NCI-H82 (cell line): ENCODE measurements around the gene NECAB3.

Experiments
- DNase-seq: peaks from one replicate; lab custom pipeline; 2025; lab: John Stamatoyannopoulos, UW

The NECAB3 gene

DNA sequence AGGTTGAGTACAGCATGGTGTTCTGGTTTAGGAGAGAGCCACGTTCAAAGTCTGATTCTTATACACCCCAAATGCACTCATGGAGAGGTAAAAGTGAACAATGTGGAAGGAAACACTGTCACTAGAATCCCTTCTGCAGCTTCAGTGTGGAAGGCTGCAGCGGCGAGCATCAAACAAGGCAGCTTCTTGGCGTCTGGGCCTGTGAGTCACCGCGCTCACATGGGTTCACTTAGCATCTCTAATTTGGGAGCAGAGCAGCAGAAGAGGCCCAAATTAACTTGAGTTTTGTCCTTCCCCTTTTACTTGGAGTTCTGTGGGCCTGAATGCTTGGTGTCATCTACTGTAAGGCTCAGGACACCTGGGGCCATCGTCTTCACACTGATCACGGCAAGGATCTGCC lies 22.9 kb upstream of the NECAB3 start:
- DNase-seq: no peak

GRCh38 chr20:33696448-33696847 lies 22.2 kb upstream of the NECAB3 start:
- no peak for DNase-seq

DNA sequence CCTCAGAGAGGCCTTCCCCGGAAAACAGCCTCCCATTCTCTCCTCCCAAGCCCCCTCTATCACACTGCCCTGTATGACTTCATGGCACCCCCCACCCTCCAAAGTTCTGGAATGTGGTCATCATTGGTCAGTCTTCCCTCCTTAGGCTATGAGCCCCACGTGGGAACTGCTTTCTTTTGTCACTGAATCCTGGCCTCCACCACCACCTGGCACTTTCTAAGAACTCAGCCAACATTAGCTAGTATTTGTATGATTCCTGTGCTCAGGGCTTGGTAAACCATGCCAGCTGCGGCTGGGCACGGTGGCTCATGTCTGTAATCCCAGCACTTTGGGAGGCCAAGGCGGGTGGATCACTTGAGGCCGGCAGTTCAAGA lies 20.4 kb upstream of the NECAB3 start:
- no peak for DNase-seq

DNA sequence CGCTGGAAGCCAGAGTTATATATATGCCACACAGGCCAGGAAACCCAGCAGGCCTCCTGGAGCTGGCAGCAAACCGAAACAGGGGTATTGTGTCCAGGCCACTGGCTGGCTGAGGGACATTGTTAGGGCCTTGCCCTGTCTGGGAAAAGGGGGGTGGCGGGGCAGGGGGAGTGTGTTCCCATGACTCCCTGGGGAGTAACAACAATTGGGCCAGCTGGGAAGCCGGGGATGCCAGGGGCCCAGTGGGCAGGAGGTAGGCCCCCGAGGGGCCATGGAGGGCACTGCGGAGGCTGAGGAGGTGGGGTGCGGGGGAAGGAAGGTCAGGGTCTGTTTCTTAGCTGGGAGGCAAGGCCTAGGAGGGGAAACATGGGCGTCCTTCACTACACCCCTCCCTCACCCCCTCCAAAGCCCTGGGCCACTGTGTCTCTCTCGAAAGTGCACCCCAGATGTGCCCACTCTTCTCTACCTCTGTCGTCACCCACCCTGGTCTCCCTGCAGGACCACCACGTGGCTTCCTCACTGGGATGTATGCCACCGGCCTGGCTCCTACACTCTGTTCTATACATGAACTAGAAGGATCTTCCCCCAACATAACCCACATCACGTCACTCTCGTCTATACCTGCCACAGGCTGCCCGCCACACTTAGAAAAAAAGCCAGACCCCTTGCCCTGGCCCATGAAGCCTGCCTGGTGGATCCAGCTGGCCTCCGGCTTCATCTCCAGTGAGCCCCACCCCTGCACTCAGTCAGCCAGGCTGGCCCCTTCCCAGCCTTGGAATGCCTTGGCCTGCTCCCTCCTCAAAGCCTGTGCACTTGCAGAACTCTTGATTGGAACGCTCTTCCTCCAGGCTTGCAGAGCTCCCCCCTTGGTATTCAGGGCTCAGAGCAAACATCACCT lies 19.8 kb upstream of the NECAB3 start:
- no peak for DNase-seq

- no peak for DNase-seq
These were observed 19.1 kb upstream of the NECAB3 start for GRCh38 chr20:33693289-33693688.

- no peak for DNase-seq
These were observed 15.7 kb upstream of the NECAB3 start for GRCh38 chr20:33689973-33690372.

GRCh38 chr20:33689493-33689892 lies 15.3 kb upstream of the NECAB3 start:
- no peak for DNase-seq

GRCh38 chr20:33688938-33689424 lies 14.8 kb upstream of the NECAB3 start:
- peak; percentile 42 for DNase-seq

DNA sequence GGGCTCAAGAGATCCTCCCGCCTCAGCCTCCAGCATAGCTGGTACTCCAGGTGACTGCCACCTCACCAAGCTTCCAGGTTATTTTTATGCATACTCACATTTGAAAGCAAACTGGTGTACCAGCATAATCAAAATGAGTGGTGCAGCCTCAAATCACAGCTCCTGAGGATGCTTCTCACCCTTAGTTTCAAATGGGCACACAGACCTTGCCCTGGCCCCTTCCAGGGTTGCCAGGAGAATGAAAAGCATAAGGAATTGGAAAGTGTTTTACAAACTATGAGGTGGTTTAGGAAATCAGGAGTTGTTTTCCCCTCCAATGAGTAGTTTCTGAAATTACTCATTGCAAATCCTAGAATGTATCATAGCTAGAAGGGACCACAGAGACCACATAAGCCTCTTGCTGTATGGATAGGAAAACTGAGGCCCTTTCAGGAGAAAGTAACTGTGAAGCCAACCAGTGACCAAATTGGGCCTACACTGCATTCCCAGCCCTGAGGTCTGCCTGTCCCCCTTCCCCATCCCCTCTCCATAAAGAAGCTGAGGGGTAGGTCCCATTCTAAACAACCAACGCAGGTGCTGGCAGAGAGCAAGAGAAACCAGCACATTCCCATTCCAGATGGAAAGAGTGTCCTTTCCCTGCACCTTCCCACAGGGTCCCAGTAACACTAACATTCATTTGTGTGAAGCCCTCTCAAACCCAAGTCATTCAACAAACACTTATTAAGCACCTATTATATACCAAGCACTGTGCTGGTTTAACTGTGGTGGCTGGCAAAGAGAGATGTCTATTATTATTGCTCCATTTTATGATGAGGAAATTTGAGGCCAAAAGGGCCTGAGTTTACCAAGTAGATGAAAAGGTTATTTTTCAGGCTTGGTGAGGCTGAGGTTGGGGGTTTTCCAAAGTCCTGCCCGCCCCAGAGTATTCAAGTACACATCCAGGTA lies 14.0 kb upstream of the NECAB3 start:
- no peak for DNase-seq

GRCh38 chr20:33687370-33687915 lies 13.2 kb upstream of the NECAB3 start:
- DNase-seq: no peak

- peak; percentile 58 for DNase-seq
These were observed 12.7 kb upstream of the NECAB3 start for GRCh38 chr20:33686984-33687366.

GRCh38 chr20:33686100-33686983 lies 12.1 kb upstream of the NECAB3 start, which contains the start of gene E2F1:
TSS of gene E2F1 (minus strand) at chr20:33686385. CDS start at chr20:33686264, 121 bp downstream.
- DNase-seq: peak; percentile 98

DNA sequence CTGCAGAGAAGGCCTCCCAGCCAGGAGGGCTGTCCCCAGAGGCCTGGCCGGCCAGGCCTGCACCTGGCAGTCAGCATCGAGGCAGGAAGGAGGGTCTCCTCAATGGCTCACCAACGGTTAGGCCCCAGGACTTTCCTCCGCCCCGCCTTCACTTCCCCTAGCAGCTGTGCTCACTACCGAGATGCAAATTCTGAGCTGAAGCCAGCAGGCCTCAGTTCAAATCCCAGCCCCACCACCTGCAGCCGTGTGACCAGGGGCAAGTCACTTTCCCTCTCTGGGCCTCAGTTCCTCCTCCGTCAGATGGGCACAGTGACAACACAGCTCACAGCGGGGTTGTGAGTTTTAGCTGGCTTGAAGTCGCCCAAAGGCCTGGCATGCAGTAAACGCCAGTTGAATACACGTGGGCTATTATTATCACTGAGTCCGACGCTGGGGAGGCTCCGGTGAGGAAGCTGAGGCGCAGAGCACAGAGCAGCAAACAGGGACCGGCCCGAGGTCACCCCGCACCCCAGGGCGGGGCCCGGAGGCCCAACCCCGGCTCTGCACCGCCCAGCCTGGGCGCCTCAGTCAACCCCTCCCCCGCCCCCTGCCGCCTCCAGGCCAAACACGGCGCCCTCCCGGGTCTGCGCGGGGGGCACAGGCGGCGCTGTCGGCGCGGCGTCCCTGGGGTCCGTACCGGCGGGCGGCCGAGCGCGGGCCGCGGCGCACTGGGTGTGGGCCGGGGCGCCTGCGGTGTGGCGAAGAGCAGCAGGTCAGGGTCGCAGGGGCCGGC lies 11.3 kb upstream of the NECAB3 start:
- peak; percentile 67 for DNase-seq

- peak; percentile 97 for DNase-seq
These were observed 10.5 kb upstream of the NECAB3 start for GRCh38 chr20:33684533-33685327.

DNA sequence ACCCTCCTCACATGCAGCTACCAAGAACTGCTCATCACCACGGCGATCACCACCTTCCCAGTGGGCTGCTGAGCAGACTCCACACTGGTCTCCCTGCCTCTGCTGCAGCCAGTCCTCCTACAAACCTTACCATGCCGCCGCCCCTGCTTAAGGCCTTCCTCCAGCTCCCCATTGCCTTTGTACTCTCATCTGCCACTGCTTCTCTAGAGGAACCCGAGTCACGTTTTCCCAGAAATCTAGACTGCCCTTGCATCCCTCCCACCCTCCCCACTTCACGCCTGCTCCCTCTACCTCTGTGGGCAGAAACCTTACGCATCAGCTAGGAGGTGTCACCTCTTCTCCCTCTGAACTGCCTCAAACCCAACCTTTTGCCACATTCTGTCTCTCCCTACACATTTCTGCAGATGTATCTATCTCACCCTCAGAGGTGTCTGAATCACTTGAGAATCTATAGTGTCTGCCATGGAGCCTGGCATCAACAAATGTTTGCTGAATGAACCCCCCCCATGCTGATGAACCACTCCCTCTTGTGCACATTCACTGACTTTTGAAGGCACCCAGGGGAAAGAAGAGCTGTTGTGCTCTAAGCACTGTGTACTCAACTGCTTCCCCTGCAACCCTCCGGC lies 7.6 kb upstream of the NECAB3 start:
- DNase-seq: no peak

DNA sequence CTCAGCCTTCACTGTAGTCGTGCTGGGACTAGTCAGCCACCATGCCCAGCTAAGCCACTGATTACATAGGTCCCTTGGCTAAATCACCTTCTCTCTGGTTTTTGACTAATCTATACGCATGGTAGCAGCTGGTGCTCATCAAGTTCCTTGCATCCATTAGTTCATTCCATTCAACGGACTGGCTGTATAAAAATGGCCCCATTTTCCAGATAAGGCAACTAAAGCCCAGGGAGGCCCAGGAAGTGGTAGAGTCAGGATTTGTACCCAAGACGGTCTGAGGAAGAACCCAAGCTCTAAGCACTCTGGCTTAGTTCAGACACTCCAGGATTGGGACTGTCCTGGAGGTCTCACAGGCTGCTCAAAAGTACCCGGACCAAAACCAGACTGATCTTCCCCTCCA lies 7.1 kb upstream of the NECAB3 start:
- no peak for DNase-seq

DNA sequence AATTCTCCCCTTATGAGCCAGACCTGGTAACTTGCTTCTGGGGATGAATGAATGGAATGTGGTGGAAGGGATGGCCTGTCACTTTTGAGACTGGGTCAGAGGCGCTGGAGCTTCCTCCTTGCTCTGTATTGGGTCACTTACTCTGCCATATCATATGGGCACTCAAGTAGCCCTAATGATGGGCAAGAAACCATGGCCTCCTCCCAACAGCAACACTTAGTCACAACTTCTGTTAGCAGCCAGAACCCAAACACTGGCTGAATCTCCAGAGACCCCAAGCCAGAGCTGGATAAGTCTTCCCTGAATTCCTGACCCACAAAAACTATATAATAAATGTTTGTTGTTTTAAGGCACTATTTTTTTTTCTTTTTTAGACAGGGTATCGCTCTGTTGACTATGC lies 6.5 kb upstream of the NECAB3 start:
- DNase-seq: no peak

GRCh38 chr20:33679758-33680485 lies 5.7 kb upstream of the NECAB3 start:
- DNase-seq: no peak
